Gastroesophageal sphincter (tissue), 4 donors: ENCODE data around the gene CCDC33. TPM values are rescaled to one million over a fixed set of nuclear protein-coding genes. Genes with fewer than 3 reads are reported as not detected.

ENCODE experiments used
- ATAC-seq: fragments of 150-250 bp; one replicate; pipeline ENCODE4 v1.9.1; 2016; ENCODE audit warnings: mild to moderate bottlenecking, moderate library complexity
- H3K27ac ChIP-seq, 4 donors: fragments of 200-600 bp; sonication (generic) in 3 of 4; 1 replicate in 3 of 4; 2 replicates in 1 of 4; pipeline ENCODE4 v1.5.1; 2016 to 2019
- H3K27me3 ChIP-seq: fragments of 200-600 bp; sonication (generic); one replicate; pipeline ENCODE4 v1.5.1; 2019
- H3K36me3 ChIP-seq, 2 donors: fragments of 200-600 bp; sonication (generic); one replicate each; pipeline ENCODE4 v1.5.1; 2019; ENCODE audit warnings: control low read depth in 1 of 2
- H3K4me1 ChIP-seq, 3 donors: fragments of 200-600 bp; sonication (generic); 1 replicate in 2 of 3; 2 replicates in 1 of 3; pipeline ENCODE4 v1.5.1; 2016 to 2019; ENCODE audit warnings: control low read depth in 2 of 3
- H3K4me3 ChIP-seq, 2 donors: fragments of 200-600 bp; sonication (generic); one replicate each; pipeline ENCODE4 v1.5.1; 2019; ENCODE audit warnings: mild to moderate bottlenecking in 1 of 2, moderate library complexity in 1 of 2
- H3K9me3 ChIP-seq, 3 donors: fragments of 200-600 bp; sonication (generic); one replicate each; pipeline ENCODE4 v1.5.1; 2017 to 2019; ENCODE audit warnings: control low read depth in 2 of 3
- EP300 ChIP-seq: sonication (generic); formaldehyde crosslinking; IDR thresholded peaks from one replicate; pipeline ENCODE4 v1.6.1; 2017; ENCODE audit warnings: antibody characterized with exemption, mild to moderate bottlenecking
- POLR2A ChIP-seq, 2 donors: fragments of 450-650 bp; IDR thresholded peaks; one replicate each; pipeline ENCODE4 v1.6.1; 2017; ENCODE audit warnings: antibody characterized with exemption in 2 of 2, mild to moderate bottlenecking in 2 of 2, moderate library complexity in 1 of 2
- POLR2AphosphoS5 ChIP-seq: sonication (generic); formaldehyde crosslinking; IDR thresholded peaks from one replicate; pipeline ENCODE4 v1.6.1; 2017; ENCODE audit warnings: antibody characterized with exemption
- WGBS, 2 donors: methylation state at CpG; one replicate each; pipeline ENCODE4 v1.1.5; 2018; ENCODE audit warnings: low coverage in 1 of 2; 5-methylcytosine and 5-hydroxymethylcytosine counted together
- total RNA-seq, 4 donors: library from RNA; depleted of rRNA; stranded (reverse); fragments of >200 nt; gene quantifications; one replicate each; pipeline ENCODE4 v1.1.0, GENCODE V29; 2016
- TF ChIP-seq, protein P1 (sequence below), 4 experiments: fragments of 200-600 bp in 2 of 4; fragments of 450-650 bp in 2 of 4; sonication (generic) in 1 of 4; IDR thresholded peaks; one replicate each; pipeline ENCODE4 v1.5.1; 2017 to 2019; ENCODE audit warnings: antibody characterized with exemption in 4 of 4, mild to moderate bottlenecking in 2 of 4, moderate library complexity in 2 of 4

Gene CCDC33
- total RNA-seq, 4 donors from 2014 or later = not detected

DNA sequence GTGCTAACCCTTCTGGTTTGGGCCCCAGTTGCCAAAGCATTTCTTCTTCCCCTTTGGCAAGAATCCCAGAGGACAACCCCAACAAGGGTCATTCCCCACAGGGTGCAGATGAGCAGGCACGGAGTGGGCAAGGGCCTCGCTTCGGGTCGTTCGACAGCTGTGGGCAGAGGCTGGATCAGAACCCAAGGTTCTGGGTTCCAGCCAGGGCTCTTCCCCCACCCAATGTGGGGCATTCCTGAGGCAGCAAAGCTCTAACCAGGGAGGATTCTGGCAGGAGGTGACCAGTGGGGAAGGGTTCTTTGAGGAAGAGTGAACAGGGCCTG lies 83.0 kb downstream of the CCDC33 start:
- WGBS, 2 donors = no CpG with 5 or more reads among the region's 5 CpGs
- Histone ChIP-seq H3K4me3 (no peak overlapping the region), H3K9me3 (no peaks in the 10 kb centered on the region), H3K36me3 (no peaks in the 10 kb centered on the region), H3K4me1 (peaks cover 0 to 60% (median 25%) of the 10 kb centered on the region in 3 donors), H3K27me3 (peaks cover 28% of the 10 kb centered on the region), H3K27ac (peak overlapping the region in 3 of 4 donors; percentile 21 to 78 (median 72))
- TF ChIP-seq EP300 (no peak), POLR2AphosphoS5 (no peak), POLR2A (IDR thresholded peaks at IDR 0.05) (no peak)
- TF ChIP-seq, protein P1, sequence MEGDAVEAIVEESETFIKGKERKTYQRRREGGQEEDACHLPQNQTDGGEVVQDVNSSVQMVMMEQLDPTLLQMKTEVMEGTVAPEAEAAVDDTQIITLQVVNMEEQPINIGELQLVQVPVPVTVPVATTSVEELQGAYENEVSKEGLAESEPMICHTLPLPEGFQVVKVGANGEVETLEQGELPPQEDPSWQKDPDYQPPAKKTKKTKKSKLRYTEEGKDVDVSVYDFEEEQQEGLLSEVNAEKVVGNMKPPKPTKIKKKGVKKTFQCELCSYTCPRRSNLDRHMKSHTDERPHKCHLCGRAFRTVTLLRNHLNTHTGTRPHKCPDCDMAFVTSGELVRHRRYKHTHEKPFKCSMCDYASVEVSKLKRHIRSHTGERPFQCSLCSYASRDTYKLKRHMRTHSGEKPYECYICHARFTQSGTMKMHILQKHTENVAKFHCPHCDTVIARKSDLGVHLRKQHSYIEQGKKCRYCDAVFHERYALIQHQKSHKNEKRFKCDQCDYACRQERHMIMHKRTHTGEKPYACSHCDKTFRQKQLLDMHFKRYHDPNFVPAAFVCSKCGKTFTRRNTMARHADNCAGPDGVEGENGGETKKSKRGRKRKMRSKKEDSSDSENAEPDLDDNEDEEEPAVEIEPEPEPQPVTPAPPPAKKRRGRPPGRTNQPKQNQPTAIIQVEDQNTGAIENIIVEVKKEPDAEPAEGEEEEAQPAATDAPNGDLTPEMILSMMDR (IDR thresholded peaks at IDR 0.05) = no peak
- ATAC-seq = no peak

DNA sequence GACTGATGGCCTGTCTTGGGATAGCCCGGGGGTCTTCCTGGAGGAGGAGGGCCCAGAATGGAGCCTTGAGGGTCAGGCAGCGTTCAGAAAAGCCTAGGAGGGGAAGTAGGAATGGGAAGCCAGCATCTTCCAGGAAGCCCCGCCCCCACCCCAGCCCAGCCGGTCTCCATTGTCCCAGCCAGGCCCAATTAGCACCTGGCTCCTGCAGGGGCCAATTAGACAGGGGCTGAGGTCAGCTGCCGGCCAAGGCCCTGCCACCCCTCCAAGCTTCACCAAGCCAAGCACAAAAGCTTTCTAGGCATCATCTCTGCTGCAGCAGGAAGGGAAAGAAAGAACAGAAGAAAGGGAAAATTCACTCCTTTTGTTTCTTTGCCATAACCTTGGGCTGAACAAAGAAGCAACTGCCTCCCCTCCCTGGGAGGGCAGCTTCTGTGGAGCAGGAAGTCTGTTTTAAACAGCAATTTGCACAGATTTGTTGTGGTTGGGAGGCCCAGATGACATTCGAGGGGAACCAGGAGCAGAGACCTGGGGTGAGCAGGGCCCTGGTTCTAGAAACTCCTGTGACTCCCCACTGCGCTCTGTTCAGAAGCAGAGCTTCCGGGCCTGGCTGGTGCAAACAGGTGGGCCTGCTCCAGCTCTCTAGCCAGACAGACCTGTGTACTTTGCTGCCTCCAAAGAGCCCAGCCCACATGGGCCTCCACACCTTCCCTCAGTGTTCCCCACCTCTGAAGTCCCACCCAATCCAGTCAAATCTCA lies 83.6 kb downstream of the CCDC33 start:
- ATAC-seq = no peak
- TF ChIP-seq, protein P1 (IDR thresholded peaks at IDR 0.05) = no peak
- Histone ChIP-seq H3K4me3 (no peak overlapping the region), H3K27me3 (peaks cover 27% of the 10 kb centered on the region), H3K27ac (peak overlapping the region in 3 of 4 donors; percentile 21 to 78 (median 72)), H3K9me3 (no peaks in the 10 kb centered on the region), H3K36me3 (no peaks in the 10 kb centered on the region), H3K4me1 (peaks cover 0 to 58% (median 25%) of the 10 kb centered on the region in 3 donors)
- WGBS, 2 donors = 50% methylated on average over 1 of the region's 8 CpGs; no CpG with 5 or more reads in 1 of the 2 donors

DNA sequence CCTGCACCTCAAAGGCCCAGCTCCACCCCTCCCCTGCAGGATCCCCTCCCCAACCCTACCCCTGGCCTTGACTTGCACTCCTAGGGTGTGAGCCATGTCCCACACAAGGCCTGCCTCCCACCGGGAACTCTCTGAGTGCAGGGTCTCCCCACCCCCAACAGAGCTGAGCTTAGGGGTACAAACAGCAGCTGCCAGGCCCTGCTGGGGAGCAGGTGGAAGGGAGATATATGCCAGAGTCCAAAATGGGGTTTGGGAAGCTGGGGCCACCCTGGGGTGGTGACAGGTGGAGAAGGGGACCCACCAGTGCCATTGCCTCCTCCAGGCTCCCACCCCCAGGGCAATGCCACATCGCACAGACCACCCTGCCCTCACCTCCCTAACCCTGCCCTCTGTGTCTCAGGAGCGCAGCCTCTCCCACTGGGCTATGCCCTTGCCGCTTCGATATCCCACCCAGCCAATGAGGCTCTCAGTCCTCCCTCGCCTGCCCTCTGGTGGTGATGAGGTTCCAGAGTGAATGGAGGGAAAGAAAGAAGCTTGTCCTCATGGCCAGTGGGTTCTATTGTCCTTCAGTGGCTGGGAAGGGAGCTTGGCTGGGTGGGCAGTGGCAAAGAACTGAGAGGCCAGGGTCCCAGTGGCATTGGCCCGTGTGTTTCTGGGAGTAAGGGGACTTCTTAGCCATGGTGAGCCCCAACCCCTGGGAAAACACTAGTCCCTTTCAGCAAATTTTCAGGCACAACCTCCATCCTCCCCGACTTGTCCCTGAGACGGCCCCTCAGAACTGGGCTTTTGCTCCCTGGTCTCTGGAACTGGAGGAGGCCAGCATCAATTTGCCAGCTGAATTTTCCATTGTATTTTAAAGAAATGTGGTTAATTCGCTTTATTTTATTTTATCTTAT lies 84.5 kb downstream of the CCDC33 start:
- Histone ChIP-seq H3K4me3 (no peak overlapping the region), H3K27me3 (peaks cover 31% of the 10 kb centered on the region), H3K4me1 (peaks cover 0 to 50% (median 25%) of the 10 kb centered on the region in 3 donors), H3K27ac (peak overlapping the region in 2 of 4 donors; percentile 72 to 78), H3K9me3 (no peaks in the 10 kb centered on the region), H3K36me3 (no peaks in the 10 kb centered on the region)
- ATAC-seq = peak; percentile 27
- 88 to 89% methylated on average over 4 to 6 of the region's 10 CpGs for WGBS, 2 donors
- TF ChIP-seq, protein P1 (IDR thresholded peaks at IDR 0.05) = peak in 3 of 4 experiments; percentile 36 to 61 (median 48)
- TF ChIP-seq EP300 = no peak

DNA sequence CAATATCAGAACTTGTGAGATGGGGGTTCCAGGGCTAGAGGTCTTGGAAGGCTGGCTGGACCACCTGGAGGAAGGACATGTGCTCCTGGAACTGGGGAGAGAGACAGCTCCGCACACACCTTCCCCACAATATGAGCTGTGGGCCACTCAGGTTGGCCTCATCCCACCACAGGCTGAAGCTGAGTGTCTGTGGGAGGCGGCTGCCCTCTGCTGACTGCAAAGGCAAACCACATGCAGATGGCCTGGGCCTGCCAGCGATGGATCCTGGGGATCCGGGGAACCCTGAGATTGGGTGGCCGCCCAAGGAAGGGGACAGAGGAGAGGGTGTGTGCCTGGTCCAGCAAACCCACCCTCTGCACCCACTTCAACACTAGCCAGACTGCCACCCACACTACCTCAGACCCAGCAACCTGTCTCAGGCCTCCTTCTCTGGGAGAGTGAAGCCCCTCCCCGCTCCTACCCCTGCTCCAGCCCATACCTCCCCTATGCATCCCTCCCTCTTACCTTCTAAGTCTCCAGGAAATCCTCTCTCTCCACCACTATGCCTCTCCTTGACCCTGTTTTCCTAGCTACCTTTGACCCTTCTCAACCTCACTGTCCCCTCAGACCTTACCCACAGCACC lies 86.5 kb downstream of the CCDC33 start:
- WGBS, 2 donors = 70% methylated on average over 2 of the region's 6 CpGs
- peak; percentile 57 for ATAC-seq
- TF ChIP-seq POLR2A (IDR thresholded peaks at IDR 0.05) (no peak), POLR2AphosphoS5 (no peak)
- TF ChIP-seq, protein P1 (IDR thresholded peaks at IDR 0.05) = peak in 3 of 4 experiments; percentile 73 to 84 (median 79)

More for the DNA sequence above, 86.5 kb downstream of the CCDC33 start:
- Histone ChIP-seq H3K4me1 (peaks cover 0 to 29% (median 18%) of the 10 kb centered on the region in 3 donors), H3K36me3 (no peaks in the 10 kb centered on the region), H3K4me3 (no peak overlapping the region), H3K27ac (no peak overlapping the region), H3K27me3 (peaks cover 33% of the 10 kb centered on the region), H3K9me3 (no peaks in the 10 kb centered on the region)
